Dermis microvascular lymphatic vessel endothelial cell (primary cell): ENCODE data around the gene PYGM. TPM values are rescaled to one million over a fixed set of nuclear protein-coding genes. Genes with fewer than 3 reads are reported as not detected.
A peak's percentile ranks its signal among the peaks of the same experiment; 100 is the strongest.

Experiments
- DNase-seq, 2 donors: peaks; one replicate each; pipeline versions ENCODE4 v3.0.0 to v3.0.0-alpha.2; 2010; ENCODE audit warnings: low read depth in 2 of 2
- total RNA-seq: library from RNA; depleted of rRNA; stranded (reverse); fragments of >200 nt; gene quantifications from 2 replicates; pipeline ENCODE4 v1.2.1, GENCODE V29; 2014

PYGM gene
- total RNA-seq, 1 donor from 2014 or later: 0.13 TPM

DNA sequence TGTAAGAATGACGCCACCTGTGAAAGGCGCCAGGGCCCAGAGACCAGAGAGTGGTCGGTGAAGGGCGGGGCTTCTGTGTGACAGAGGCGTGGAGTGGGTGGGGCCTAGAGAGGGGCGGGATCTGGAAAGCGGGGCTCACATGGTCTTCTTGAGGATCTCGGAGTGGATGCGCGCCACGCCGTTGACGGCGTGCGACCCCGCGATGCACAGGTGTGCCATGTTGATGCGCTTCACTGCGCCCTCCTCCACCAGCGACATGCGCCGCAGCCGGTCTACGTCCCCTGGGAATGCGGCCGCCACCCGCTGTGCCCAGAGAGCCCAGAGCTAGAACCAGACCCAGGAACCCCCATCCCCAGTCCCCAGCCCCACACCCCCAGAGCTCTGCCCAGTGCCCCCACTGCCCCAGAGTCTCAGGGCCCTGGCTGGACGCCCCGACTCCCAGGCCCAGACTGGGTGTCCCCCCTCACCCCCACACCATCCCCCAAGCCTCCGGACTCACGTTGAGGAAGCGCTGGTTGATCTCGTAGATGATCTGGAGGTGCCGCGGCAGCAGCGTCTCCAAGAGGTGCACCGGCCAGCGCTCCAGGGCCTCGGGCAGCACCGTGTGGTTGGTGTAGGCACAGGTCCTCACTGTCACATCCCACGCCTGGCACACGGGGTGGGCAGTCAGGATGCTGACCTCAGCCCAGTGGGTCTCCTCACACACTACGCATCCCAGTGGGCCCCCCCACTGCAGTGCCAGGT lies 6.2 kb downstream of the PYGM start:
- DNase-seq: no peak

DNA sequence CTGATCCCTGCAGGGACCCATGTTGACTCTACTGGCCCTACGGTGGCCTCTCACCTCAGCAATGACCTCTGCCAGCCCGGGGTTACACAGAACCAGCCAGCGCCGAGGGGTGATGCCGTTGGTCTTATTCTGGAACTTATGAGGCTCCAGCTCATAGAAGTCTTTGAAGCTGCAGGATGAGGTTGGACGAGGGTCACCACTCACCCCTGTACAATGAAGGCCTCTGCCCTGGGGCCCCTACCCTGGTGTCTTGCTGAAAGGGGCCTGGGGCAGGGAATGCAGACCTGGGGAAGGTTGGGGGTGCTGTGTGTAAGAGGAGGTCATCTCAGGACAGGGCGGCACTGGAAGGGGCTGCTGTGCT lies 6.8 kb downstream of the PYGM start:
- DNase-seq: no peak

- no peak for DNase-seq
Measured at GRCh38 chr11:64752175-64752970, 7.4 kb downstream of the PYGM start.

DNA sequence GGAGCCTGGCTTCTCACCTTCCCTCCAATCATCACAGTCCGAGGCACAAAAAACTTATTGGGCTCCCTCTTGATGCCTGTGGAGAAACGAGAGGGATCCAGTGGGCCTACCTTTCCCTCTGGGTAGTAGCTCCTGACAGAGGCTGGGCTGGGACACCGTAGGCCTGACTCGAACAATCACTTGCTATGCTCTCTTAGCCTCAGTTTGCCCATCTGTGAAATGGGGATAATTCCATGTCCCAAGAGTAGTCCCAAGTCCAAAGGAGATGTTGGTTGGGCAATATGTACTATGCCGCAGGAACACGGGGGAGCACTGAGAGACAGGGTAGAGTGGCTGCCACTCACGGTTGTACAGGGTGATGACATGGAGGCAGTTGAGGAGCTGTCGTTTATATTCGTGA lies 8.2 kb downstream of the PYGM start:
- DNase-seq: no peak

GRCh38 chr11:64751136-64751535 lies 8.6 kb downstream of the PYGM start:
- DNase-seq: no peak

DNA sequence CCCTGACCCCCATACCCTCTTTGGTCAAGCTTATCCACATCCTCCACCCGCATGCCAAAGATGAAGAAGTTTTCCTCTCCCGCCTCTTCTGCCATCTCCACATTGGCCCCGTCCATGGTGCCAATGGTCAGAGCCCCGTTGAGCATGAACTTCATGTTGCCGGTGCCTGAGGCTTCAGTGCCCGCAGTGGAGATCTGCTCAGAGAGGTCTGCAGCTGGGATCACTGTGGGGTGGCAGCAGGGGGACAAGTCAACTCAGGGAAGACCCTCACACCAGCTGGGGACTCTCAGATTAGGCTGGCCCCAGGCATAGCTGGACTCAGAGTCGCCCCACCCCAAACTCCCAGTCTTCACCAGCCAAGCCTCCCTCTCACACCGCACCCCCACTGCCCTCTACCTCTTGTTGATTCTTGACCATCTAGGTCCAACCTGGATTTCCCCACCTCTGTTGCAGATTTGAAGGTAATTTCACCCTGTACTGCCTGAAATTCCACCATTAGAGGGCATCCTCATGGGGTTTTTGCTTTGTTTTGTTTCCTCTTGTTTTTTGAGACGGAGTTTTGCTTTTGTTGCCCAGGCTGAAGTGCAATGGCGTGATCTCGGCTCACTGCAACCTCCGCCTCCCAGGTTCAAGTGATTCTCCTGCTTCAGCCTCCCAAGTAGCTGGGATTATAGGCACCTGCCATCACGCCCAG lies 9.3 kb downstream of the PYGM start:
- DNase-seq: no peak

DNA sequence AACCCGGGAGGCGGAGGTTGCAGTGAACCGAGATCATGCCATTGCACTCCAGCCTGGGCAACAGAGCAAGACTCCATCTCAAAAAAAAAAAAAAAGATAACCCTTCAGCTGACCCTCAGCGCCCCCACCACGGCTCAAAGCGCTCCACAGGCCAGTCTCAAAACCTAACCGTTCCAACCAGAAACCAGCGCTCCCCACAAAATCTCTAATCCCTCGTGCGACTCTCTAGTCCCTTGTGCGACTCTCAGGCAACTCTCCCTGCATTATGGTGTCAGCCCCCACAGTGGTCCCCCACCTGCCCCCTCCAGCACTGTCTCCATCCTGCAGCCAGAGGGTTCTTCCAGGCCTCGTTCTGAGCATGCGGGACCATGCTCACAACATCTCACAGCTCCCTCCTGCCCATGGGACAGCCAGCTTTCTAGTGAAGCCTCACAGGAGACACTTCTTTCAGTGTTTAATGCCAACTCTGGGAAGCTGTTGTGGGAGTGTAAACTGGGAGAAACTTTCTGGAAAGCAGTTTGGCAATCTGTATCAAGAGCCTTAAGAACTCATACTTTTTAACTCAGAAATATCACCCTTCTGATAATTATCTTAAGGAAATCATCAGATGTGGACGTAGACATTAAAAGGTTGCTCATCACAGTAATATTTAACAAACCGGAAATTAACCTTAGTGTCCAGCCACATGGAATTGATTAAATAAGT lies 11.7 kb downstream of the PYGM start:
- no peak for DNase-seq

DNA sequence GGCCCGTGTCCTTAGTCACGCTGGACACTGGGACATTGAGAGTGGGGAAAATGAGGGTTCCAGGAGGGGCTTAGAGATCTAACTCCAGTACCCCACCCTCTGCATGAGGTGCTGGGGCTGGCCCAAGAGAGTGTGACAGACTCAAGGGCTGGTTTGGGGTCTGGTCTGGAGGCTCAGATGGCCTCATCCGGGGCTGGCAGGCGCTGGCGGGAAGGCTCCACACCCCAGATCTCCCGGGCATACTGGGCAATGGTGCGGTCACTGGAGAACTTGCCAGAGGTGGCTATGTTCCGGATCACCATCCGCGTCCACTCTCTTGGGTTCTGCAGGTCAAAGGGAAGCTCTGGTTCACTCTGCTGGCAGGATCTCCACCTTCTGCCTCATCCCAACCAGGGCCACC lies 13.3 kb downstream of the PYGM start:
- DNase-seq: no peak

- peak; percentile 59 to 68 for DNase-seq
Measured at GRCh38 chr11:64745521-64746328, 14.0 kb downstream of the PYGM start.

DNA sequence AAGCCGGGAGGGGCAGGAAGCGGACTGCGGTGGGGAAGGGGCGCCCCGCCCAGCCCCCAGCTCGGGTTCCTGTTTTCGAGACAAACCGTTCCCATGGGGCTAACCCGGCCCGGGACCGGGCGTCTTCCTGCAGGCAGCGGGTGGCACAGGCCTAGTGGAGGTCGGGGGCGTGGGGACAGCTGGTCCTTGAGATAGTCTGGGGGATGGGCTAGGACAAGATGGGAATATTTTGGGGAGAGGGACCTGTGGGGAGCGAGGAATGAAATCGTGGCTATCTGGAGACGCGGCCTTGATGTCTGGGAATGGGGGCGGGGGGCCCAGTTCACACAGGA lies 14.6 kb downstream of the PYGM start:
- DNase-seq: peak in 1 of 2 donors; percentile 37

GRCh38 chr11:64744544-64745188 lies 15.1 kb downstream of the PYGM start:
- DNase-seq: no peak

- peak in 1 of 2 donors; percentile 37 for DNase-seq
Measured at GRCh38 chr11:64743591-64744543, 15.9 kb downstream of the PYGM start, which contains the start of gene RASGRP2. RASGRP2 (minus strand) TSS chr11:64744142; CDS start chr11:64742866, 1,276 bp downstream.

DNA sequence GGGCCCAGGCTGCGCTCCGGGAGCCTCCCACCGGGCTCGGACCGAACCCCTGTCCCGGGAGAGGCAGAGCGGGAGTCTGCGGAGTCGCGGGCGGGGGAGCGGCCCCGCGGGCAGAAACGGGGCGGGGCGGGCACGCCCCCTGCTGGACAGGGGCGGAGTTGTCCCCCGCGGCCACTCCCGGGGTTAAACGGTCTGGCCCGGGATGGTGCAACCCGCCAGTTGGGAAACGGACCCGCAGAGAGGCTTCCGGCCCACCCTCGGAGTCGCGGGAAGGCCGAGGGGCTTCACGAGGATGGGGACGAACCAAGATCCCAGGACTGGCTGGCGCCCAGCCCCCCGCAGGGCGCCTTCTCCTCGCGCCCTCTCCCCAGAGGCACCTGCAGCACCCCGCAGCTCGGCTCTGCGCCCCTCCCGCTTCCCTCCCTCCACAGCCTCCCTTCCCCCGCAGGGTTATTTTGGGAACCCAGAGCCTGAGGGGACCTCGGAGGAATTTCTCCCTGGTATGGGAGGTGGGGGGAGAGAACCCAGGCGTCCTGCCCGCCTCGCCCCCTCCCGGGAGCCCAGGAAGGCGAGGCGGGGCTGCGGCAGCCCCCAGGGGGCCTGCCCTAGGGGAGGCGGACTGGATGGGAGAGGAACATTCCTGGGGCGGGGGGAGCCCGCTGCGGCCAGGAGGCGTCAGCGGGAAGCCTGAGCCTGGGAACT lies 16.7 kb downstream of the PYGM start:
- peak in 1 of 2 donors; percentile 30 for DNase-seq

DNA sequence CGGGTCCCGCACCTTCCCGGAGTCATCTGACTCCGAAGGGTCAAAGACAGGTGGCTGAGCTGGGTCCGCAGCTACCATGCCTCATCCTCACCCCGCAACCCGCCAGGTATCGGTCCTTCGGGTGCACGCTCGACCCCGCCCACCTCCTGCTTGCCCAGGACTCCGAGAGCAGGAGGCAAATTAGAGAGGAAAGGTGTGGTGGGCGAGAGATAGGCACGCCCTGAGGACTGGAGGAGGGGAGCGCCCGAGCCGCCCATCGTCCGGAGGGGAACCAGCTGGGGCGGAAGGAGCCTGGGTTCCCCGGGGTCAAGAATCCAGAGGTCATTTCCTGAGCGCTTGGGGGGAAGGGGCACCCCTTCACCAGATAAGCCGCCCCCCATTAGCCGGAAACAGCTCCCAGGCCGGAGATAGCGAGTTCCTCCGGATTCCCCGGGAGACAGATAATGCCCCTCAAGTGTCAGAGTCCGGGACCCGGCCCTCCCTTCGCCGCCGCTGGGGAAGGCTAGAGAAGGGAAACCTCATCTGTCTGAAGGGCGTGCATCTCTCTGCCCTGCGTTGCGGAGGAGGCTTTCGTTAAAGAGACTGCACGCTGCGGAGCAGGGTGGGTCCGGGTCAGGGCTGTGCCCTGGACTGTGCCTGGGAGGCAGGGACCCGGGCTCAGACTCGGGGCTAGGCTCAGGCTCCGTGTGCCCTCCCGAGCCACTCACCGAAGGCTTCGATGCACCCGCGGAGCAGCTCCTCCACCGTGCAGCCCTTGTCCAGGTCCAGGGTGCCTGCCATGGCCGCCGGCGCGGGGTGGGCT lies 17.5 kb downstream of the PYGM start:
- no peak for DNase-seq

DNA sequence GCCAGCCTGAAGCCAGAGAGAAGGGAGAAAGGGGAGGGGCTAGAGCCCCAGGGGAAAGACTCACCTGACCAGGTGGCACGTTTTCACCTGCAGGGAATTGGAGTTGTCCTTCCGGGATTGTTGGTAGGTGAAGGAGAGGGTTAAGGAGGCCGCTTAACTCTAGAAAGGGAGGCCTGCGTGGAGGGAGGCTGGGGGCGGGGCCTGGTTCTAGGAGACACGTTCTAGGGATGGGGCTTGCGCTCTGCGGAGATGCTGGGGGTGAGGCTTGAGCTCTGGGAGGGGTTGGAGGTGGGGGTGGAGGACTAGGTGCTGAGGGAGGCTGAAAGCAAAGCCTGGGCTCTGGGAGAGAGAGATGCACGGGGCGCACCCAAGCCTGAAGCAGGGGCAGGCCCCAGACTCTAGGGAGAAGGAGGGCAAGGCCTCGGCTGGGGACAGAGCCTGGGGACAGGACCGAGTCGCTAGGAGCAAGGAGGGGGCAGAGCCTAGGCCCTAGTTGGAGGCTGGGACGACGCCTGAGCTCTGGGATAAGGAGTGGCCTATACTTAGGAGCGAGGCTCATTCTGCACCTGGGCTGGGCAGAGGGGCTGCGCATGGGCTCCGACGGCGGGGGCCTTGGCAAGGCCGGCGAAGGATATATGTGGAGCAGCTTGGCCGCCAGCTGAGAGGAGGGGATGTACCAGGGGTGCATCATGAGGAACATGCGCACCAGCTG lies 18.2 kb downstream of the PYGM start:
- DNase-seq: no peak

DNA sequence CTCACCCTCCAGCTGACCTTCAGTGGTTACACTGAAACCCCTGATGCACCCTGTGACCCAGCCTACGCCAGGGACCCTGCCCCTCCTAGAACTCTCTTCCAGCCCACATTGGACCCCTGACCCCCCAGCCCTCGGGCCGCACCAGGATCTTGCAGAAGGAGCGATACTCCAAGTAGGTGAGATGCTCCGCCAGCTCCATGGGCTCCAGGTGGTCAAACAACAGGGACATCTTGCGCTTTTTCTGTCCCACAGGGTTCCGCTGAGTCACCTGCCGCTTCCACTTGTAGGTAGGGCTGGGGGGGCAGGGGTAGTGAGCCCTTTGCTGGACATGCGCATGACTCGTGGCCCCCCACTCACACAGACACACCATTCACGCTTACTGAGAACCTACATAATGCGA lies 19.9 kb downstream of the PYGM start:
- DNase-seq: no peak

GRCh38 chr11:64736654-64737053 lies 23.1 kb downstream of the PYGM start:
- DNase-seq: no peak
